GM23338 (cell line): Measurements from ENCODE around the gene ATP4B. TPM values are rescaled to one million over a fixed set of nuclear protein-coding genes. Genes with fewer than 3 reads are reported as not detected.

Source experiments
- ZNF331 ChIP-seq: fragments of 250-450 bp; sonication (Bioruptor Pico); IDR thresholded peaks from 2 replicates; pipeline ENCODE4 v1.5.0; 2020; ENCODE audit warnings: low read depth, mild to moderate bottlenecking, moderate library complexity
- polyA plus RNA-seq: library from polyadenylated mRNA; unstranded; fragments of >200 nt; fragmentation: Nextera tagmentation; extraction: Ambion mirVana; gene quantifications from 2 replicates; pipeline ENCODE4 v1.2.1, GENCODE V29; 2016
- total RNA-seq: library from RNA; depleted of rRNA; stranded (reverse); fragments of >200 nt; shearing (Covaris generic); gene quantifications from 2 replicates; pipeline ENCODE4 v1.2.3, GENCODE V29; 2014; rRNA removed

Gene ATP4B
- total and polyA plus RNA-seq, 2 experiments from 2014 or later = not detected

GRCh38 chr13:113599391-113599790 lies 58.6 kb downstream of the ATP4B start (continued):
- TF ChIP-seq ZNF331 (CRISPR knock-in tag) = no peak

Other genes starting within 250 kb of the ATP4B start
- 0.80 and 1.3 TPM in 2 replicates for gene ADPRHL1, start 204.7 kb downstream of the ATP4B start, total RNA-seq
- gene ADPRHL1, start 204.7 kb downstream of the ATP4B start, polyA plus RNA-seq = 0.96 and 1.0 TPM in 2 replicates
- gene DCUN1D2, start 167.5 kb downstream of the ATP4B start, total RNA-seq = 25.7 and 38.0 TPM in 2 replicates
- gene DCUN1D2, start 167.5 kb downstream of the ATP4B start, polyA plus RNA-seq = 12.3 and 12.5 TPM in 2 replicates
- gene TFDP1, start 73.4 kb downstream of the ATP4B start, total RNA-seq = 80.0 and 92.0 TPM in 2 replicates
- gene TFDP1, start 73.4 kb downstream of the ATP4B start, polyA plus RNA-seq = 40.2 and 42.9 TPM in 2 replicates
- gene GRK1, start 9.0 kb upstream of the ATP4B start, total RNA-seq = 0.27 TPM in 1 of 2 replicates, not detected in the other
- gene GRK1, start 9.0 kb upstream of the ATP4B start, polyA plus RNA-seq = not detected in 2 replicates
- 0.69 and 0.82 TPM in 2 replicates for gene TMEM255B, start 101.0 kb upstream of the ATP4B start, total RNA-seq
- gene TMEM255B, start 101.0 kb upstream of the ATP4B start, polyA plus RNA-seq = 4.0 and 4.4 TPM in 2 replicates
- gene GAS6, start 205.9 kb upstream of the ATP4B start, total RNA-seq = 18.0 and 21.2 TPM in 2 replicates
- 7.9 and 8.8 TPM in 2 replicates for gene GAS6, start 205.9 kb upstream of the ATP4B start, polyA plus RNA-seq